SK-N-SH treated with all-trans-retinoic acid at 6 μM for 48 hours (cell line): ENCODE results near the gene CAPG.
"Not testable (repeated sequence)": the region's sequence is repeated elsewhere in the genome, so short reads cannot be mapped to it uniquely, and the experiment has no call there.

Experiments used
- ATAC-seq: fragments of 200-7000 bp; cut with Tn5 transposase; 3 replicates; pipeline ENCODE4 v1.9.1; 2020; ENCODE audit warnings: mild to moderate bottlenecking, moderate library complexity
- CSDC2 ChIP-seq: fragments of 250-450 bp; sonication (Bioruptor Pico); IDR thresholded peaks from 2 replicates; pipeline ENCODE4 v1.5.0; 2020; ENCODE audit warnings: mild to moderate bottlenecking, moderate library complexity
- ESRRG ChIP-seq: fragments of 250-450 bp; sonication (Bioruptor Pico); IDR thresholded peaks from 2 replicates; pipeline ENCODE4 v1.6.1; 2021; ENCODE audit warnings: mild to moderate bottlenecking
- GLIS3 ChIP-seq: fragments of 250-450 bp; sonication (Bioruptor Pico); IDR thresholded peaks from 2 replicates; pipeline ENCODE4 v1.5.0; 2020; ENCODE audit warnings: mild to moderate bottlenecking, moderate library complexity
- ISL1 ChIP-seq: fragments of 250-450 bp; sonication (Bioruptor Pico); IDR thresholded peaks from 2 replicates; pipeline ENCODE4 v2.1.2; 2022; ENCODE audit warnings: mild to moderate bottlenecking, moderate library complexity
- PPARA ChIP-seq: fragments of 250-450 bp; sonication (Bioruptor Pico); IDR thresholded peaks from 2 replicates; pipeline ENCODE4 v1.5.0; 2020; ENCODE audit warnings: mild to moderate bottlenecking, borderline replicate concordance
- SNAI2 ChIP-seq: fragments of 250-450 bp; sonication (Bioruptor Pico); IDR thresholded peaks from 2 replicates; pipeline ENCODE4 v1.5.0; 2020; ENCODE audit warnings: mild to moderate bottlenecking, moderate library complexity
- TCF4 ChIP-seq: fragments of 250-450 bp; sonication (Bioruptor Pico); IDR thresholded peaks from 2 replicates; pipeline ENCODE4 v1.8.0; 2021; ENCODE audit warnings: mild to moderate bottlenecking, moderate library complexity, borderline replicate concordance
- TOX ChIP-seq: fragments of 250-450 bp; sonication (Bioruptor Pico); IDR thresholded peaks from 2 replicates; pipeline ENCODE4 v1.8.0; 2021; ENCODE audit warnings: mild to moderate bottlenecking, moderate library complexity, borderline replicate concordance
- ZC3H10 ChIP-seq: fragments of 250-450 bp; sonication (Bioruptor Pico); IDR thresholded peaks from 2 replicates; pipeline ENCODE4 v1.5.1; 2021; ENCODE audit warnings: mild to moderate bottlenecking, moderate library complexity
- ZFP3 ChIP-seq: fragments of 250-450 bp; sonication (Bioruptor Pico); IDR thresholded peaks from 2 replicates; pipeline ENCODE4 v1.5.0; 2020; ENCODE audit warnings: mild to moderate bottlenecking, moderate library complexity
- ZFP30 ChIP-seq: fragments of 450-650 bp; formaldehyde crosslinking; IDR thresholded peaks from 2 replicates; pipeline ENCODE4 v1.5.0; 2022; ENCODE audit warnings: mild to moderate bottlenecking, moderate library complexity
- ZNF565 ChIP-seq: fragments of 450-650 bp; formaldehyde crosslinking; conservative IDR thresholded peaks from 2 replicates; pipeline ENCODE4 v1.5.0; 2020; ENCODE audit warnings: low read depth, mild to moderate bottlenecking, moderate library complexity
- ZNF70 ChIP-seq: fragments of 450-650 bp; formaldehyde crosslinking; IDR thresholded peaks from 2 replicates; pipeline ENCODE4 v1.5.0; 2020; ENCODE audit warnings: mild to moderate bottlenecking, moderate library complexity
- ZNF8 ChIP-seq: fragments of 450-650 bp; formaldehyde crosslinking; IDR thresholded peaks from 2 replicates; pipeline ENCODE4 v1.5.0; 2020; ENCODE audit warnings: mild to moderate bottlenecking, moderate library complexity
- TF ChIP-seq, protein P1 (sequence below): fragments of 250-450 bp; sonication (Bioruptor Pico); IDR thresholded peaks from 2 replicates; pipeline ENCODE4 v1.5.0; 2020; ENCODE audit warnings: mild to moderate bottlenecking, moderate library complexity
- TF ChIP-seq, protein P2 (sequence below): fragments of 250-450 bp; sonication (Bioruptor Pico); IDR thresholded peaks from 2 replicates; pipeline ENCODE4 v1.5.1; 2020; ENCODE audit warnings: low read depth, mild to moderate bottlenecking, moderate library complexity
- TF ChIP-seq, protein P3 (sequence below): fragments of 250-450 bp; sonication (Bioruptor Pico); IDR thresholded peaks from 2 replicates; pipeline ENCODE4 v1.8.0; 2021; ENCODE audit warnings: low read depth, mild to moderate bottlenecking, moderate library complexity, borderline replicate concordance
- TF ChIP-seq, protein P4 (sequence below): fragments of 250-450 bp; sonication (Bioruptor Pico); IDR thresholded peaks from 2 replicates; pipeline ENCODE4 v1.5.1; 2021; ENCODE audit warnings: mild to moderate bottlenecking, moderate library complexity
- TF ChIP-seq, protein P5 (sequence below): fragments of 250-450 bp; sonication (Bioruptor Pico); IDR thresholded peaks from 2 replicates; pipeline ENCODE4 v1.8.0; 2020; ENCODE audit warnings: mild to moderate bottlenecking, moderate library complexity, borderline replicate concordance

CAPG gene

DNA sequence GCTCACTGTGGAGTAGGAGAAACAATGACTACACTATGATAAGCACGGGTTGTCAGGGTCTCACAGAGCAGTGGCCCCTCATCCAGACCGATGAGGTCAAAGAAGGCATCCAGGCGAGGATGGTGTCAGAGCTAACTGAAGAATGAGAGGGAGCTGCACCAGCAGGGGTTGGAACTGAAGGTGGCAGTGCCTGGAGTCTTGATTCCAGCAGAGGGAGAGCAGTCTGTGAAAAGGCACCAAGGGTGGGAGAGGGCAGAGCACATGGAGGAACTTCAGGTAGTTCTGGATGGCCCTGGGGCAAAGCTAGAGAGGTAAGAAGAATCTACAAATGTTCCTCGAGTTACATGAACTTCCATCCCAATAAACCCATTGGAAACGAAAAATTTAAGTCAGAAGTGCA is 43.0 kb downstream of the CAPG start (continued):
- TF ChIP-seq, protein P1, sequence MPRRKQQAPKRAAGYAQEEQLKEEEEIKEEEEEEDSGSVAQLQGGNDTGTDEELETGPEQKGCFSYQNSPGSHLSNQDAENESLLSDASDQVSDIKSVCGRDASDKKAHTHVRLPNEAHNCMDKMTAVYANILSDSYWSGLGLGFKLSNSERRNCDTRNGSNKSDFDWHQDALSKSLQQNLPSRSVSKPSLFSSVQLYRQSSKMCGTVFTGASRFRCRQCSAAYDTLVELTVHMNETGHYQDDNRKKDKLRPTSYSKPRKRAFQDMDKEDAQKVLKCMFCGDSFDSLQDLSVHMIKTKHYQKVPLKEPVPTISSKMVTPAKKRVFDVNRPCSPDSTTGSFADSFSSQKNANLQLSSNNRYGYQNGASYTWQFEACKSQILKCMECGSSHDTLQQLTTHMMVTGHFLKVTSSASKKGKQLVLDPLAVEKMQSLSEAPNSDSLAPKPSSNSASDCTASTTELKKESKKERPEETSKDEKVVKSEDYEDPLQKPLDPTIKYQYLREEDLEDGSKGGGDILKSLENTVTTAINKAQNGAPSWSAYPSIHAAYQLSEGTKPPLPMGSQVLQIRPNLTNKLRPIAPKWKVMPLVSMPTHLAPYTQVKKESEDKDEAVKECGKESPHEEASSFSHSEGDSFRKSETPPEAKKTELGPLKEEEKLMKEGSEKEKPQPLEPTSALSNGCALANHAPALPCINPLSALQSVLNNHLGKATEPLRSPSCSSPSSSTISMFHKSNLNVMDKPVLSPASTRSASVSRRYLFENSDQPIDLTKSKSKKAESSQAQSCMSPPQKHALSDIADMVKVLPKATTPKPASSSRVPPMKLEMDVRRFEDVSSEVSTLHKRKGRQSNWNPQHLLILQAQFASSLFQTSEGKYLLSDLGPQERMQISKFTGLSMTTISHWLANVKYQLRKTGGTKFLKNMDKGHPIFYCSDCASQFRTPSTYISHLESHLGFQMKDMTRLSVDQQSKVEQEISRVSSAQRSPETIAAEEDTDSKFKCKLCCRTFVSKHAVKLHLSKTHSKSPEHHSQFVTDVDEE (CRISPR knock-in tag) = no peak
- TF ChIP-seq ZFP3 = no peak

DNA sequence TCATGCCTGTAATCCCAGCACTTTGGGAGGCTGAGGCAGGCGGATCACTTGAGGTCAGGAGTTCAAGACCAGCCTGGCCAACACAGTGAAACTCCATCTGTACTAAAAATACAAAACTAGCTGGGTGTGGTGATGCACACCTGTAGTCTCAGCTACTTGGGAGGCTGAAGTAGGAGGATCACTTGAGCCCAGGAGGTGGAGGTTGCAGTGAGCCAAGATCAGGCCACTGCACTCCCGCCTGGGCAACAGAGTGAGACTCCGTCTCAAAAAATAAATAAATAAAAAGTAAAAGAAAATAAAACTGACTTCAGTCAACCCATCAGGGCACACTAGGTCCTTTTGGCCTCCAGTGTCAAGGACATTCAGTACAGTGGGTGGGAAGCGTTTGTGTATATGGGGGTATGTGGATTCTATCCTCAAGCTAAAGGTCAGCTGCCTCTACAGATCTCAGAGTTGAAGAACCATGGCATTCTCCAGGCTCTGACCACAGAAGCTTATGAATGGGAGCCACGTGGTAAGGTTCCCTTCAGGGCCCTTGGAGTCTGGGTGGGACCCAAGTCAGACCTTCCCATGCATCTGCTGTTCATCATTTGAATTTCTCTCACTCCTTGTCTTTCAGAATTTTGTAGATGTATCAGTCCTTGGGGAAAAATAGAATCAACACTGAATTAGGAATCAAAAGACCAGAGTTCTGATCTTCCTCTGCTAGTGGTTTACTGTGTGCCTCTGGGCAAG is 47.3 kb downstream of the CAPG start:
- ATAC-seq = not testable (repeated sequence)

DNA sequence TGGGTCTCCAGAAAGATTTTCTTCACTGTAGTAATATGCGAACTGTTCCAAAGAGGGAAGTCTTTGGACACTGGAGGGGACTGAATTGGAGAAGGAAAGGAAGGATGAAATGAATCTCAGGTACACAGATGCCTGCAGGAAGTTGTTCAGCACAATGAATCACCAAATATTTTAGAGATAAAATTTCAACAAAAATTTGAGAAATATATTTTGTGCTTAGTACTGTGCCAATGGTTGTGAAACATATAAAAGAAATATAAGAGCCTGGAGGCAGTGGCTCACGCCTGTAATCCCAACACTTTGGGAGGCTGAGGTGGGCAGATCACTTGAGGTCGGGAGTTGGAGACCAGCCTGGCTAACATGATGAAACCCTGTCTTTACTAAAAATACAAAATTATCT is 52.4 kb downstream of the CAPG start:
- ATAC-seq = no peak

DNA sequence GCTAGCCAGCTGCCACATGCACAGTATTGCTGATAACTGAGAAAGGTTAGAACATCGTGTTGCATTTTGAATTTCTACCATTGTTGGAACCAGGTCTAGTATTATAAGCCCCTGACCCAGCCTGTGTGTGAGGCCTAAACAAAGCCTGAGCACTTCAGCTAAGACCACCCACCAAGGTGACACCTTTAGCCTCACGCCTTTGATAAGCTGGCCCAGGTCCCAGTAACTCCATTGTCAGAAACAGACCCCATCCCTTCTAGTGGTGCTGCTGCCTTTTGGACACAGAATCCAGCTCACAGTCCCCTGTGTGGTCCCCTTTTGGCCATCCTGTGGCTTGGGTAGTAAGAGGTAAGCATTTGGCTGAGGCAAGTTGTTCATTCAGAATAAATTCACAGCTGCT is 54.0 kb downstream of the CAPG start:
- ATAC-seq = no peak
- TF ChIP-seq, protein P2, sequence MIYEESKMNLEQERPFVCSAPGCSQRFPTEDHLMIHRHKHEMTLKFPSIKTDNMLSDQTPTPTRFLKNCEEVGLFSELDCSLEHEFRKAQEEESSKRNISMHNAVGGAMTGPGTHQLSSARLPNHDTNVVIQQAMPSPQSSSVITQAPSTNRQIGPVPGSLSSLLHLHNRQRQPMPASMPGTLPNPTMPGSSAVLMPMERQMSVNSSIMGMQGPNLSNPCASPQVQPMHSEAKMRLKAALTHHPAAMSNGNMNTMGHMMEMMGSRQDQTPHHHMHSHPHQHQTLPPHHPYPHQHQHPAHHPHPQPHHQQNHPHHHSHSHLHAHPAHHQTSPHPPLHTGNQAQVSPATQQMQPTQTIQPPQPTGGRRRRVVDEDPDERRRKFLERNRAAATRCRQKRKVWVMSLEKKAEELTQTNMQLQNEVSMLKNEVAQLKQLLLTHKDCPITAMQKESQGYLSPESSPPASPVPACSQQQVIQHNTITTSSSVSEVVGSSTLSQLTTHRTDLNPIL = no peak
- TF ChIP-seq TCF4 (no peak), ISL1 (CRISPR knock-in tag) (no peak), PPARA (no peak), ZFP3 (no peak), CSDC2 (CRISPR knock-in tag) (no peak)
- TF ChIP-seq, protein P3, sequence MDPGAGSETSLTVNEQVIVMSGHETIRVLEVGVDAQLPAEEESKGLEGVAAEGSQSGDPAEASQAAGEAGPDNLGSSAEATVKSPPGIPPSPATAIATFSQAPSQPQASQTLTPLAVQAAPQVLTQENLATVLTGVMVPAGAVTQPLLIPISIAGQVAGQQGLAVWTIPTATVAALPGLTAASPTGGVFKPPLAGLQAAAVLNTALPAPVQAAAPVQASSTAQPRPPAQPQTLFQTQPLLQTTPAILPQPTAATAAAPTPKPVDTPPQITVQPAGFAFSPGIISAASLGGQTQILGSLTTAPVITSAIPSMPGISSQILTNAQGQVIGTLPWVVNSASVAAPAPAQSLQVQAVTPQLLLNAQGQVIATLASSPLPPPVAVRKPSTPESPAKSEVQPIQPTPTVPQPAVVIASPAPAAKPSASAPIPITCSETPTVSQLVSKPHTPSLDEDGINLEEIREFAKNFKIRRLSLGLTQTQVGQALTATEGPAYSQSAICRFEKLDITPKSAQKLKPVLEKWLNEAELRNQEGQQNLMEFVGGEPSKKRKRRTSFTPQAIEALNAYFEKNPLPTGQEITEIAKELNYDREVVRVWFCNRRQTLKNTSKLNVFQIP = no peak
- TF ChIP-seq, protein P4, sequence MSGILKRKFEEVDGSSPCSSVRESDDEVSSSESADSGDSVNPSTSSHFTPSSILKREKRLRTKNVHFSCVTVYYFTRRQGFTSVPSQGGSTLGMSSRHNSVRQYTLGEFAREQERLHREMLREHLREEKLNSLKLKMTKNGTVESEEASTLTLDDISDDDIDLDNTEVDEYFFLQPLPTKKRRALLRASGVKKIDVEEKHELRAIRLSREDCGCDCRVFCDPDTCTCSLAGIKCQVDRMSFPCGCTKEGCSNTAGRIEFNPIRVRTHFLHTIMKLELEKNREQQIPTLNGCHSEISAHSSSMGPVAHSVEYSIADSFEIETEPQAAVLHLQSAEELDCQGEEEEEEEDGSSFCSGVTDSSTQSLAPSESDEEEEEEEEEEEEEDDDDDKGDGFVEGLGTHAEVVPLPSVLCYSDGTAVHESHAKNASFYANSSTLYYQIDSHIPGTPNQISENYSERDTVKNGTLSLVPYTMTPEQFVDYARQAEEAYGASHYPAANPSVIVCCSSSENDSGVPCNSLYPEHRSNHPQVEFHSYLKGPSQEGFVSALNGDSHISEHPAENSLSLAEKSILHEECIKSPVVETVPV (CRISPR knock-in tag) = no peak

More for the DNA sequence above, 52.4 kb downstream of the CAPG start:
- no peak for TF ChIP-seq ZNF8 (CRISPR knock-in tag)
- no peak for TF ChIP-seq ZC3H10 (CRISPR knock-in tag)
- TF ChIP-seq CSDC2 (CRISPR knock-in tag) = no peak
- no peak for TF ChIP-seq ISL1 (CRISPR knock-in tag)
- TF ChIP-seq ZFP30 (CRISPR knock-in tag) = no peak
- TF ChIP-seq GLIS3 (CRISPR knock-in tag) = no peak

DNA sequence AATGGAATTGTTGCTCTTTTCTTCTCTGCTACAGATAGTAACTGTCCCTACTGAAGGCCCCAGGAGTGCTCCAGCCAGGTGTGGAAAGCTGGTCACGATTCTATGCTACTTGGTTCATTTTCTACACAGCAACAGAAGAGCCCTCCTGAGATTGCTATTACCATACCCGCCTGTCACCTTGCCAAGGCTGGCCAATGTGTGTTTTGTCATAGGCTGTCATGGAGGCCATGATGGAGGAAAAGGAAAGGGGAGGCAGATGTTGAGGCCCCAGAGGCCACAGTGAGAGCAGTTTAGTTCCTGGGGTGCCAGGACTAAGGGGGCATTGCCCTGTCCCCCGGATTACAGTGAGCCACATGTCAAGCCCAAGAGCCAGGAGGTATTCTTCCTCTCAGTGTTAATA is 54.6 kb downstream of the CAPG start:
- ATAC-seq = no peak
- TF ChIP-seq, protein P1 (CRISPR knock-in tag) = no peak
- TF ChIP-seq TOX (CRISPR knock-in tag) = no peak
- TF ChIP-seq, protein P5, sequence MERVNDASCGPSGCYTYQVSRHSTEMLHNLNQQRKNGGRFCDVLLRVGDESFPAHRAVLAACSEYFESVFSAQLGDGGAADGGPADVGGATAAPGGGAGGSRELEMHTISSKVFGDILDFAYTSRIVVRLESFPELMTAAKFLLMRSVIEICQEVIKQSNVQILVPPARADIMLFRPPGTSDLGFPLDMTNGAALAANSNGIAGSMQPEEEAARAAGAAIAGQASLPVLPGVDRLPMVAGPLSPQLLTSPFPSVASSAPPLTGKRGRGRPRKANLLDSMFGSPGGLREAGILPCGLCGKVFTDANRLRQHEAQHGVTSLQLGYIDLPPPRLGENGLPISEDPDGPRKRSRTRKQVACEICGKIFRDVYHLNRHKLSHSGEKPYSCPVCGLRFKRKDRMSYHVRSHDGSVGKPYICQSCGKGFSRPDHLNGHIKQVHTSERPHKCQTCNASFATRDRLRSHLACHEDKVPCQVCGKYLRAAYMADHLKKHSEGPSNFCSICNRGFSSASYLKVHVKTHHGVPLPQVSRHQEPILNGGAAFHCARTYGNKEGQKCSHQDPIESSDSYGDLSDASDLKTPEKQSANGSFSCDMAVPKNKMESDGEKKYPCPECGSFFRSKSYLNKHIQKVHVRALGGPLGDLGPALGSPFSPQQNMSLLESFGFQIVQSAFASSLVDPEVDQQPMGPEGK (CRISPR knock-in tag) = no peak
- TF ChIP-seq ESRRG (CRISPR knock-in tag) = no peak
- TF ChIP-seq ZNF70 (CRISPR knock-in tag) = no peak
- TF ChIP-seq PPARA = no peak
- no peak for TF ChIP-seq SNAI2
- TF ChIP-seq ZC3H10 (CRISPR knock-in tag) = no peak
- no peak for TF ChIP-seq ZNF8 (CRISPR knock-in tag)
- TF ChIP-seq, protein P3 = no peak
- TF ChIP-seq ZNF565 (CRISPR knock-in tag) = no peak
